Hematopoietic multipotent progenitor cell treated with erythropoietin and hydrocortisone succinate and interleukin-3 and kit ligand, for 8 days (in vitro differentiated cells): ENCODE measurements around the gene PNLIPRP1.

Experiments
- DNase-seq: peaks from one replicate; pipeline ENCODE4 v3.0.0-alpha.2; 2015

PNLIPRP1 gene

DNA sequence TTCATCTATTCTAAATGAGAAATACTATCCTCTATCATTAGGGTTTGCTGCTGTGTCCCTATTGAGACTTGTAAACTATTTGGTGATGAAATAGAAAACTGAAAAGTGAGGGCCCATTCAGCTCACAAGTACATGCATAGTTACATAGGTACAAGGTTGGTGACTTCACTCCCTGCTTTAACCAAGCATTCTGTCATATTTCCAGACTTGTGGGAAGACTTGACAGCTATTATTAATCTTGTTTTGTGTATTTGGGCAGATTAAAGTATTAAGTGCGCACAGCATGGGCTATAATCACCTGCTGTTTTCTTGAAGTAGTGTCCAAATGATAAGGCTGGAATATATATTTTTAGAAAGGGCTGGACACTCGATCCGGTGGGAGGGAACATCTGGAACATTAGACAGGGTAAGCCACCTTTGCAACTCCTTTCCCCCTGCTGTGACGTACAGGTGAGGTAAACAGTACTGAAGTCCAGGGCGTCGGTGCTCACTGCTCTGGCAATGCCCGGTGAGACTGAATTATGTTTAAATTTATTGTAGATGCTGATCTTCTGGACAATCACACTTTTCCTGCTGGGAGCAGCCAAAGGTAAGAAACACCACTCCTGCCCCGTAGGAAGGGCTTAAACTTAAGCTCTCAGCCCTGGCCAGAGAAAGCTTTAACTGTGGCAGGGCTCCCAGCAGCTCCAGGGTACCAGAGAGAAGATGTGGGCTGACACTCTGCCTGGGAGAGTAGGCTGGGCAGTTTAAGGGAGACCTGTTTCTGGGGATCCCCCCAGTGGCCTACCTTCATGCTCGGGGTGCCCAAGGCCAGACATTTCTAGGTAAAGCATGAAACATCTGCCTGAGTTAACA lies at the start of gene PNLIPRP1:
TSS of gene PNLIPRP1 (plus strand) at position 370 of the 855 bp plus-strand sequence. CDS start at position 541, 171 bp downstream.
- no peak for DNase-seq

DNA sequence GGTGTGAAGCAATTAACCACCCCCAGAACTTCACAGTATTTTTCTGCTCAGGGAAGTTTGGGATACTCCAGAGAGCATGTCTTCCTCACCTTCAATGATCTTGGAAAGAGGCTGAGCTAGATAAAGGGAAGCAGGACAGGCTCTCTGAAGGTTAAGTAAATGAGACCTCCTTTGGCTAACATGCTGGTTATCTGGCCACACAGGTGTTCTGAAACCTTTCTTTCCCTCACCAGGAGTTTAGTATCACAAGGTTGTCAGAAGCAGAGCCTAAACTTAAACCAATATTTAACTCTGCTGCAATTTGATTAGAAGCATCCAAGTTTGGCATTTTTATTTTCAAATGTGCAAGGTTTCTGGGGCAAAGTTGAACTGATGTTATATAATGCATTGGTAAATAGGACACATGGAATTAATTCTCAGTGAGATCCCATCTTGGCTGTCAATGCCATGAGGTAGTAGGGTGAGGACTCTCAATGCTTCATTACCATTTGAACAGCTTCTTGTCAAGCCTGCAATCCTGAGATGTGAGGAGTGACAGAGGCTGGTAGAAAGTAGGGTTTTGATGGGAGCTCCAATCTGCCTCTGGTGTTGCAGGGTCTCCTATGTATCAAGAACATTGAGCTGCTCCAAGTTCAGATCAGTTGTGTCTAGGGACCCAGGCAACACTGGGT lies 48.6 kb upstream of the PNLIPRP1 start:
- no peak for DNase-seq

DNA sequence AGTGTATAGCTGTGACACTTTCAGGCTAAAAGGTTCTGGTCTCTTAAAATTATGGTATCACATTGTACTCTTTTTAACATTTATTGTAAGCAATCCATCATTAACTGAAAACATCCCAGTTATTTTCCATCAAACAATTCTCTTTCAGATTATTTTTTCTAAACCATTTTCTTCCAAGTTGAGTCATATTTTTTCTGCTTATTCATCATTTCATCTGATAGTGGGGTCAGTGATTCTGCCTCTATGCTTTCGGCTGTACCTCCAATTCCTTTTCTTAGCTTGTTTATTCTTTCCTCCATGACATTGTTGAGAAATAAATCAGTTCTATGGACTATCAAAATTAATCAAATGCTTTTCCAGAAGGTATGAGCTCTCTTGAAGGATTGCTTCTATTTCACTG lies 45.6 kb upstream of the PNLIPRP1 start:
- no peak for DNase-seq

DNA sequence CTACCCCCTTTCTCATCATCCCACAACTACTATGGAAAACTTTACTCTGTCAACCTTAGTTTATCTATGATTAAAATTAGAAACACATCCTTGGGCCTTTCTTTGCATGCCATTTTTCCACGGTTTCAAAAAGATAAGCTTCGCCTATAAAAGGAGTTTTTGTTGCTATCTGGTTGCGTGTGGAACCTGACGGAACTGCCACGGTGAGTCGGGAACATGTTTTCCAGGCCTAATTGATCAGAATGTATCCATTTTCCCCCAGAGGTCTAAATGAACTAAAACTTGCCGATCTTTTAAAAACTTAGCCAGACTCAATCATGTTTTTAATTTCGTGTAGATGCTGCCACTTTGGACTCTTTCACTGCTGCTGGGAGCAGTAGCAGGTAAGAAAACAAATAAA lies 45.0 kb upstream of the PNLIPRP1 start, which contains the start of gene PNLIP:
TSS of gene PNLIP (plus strand) at position 176 of the 400 bp plus-strand sequence. CDS start at position 338, 162 bp downstream.
- no peak for DNase-seq

DNA sequence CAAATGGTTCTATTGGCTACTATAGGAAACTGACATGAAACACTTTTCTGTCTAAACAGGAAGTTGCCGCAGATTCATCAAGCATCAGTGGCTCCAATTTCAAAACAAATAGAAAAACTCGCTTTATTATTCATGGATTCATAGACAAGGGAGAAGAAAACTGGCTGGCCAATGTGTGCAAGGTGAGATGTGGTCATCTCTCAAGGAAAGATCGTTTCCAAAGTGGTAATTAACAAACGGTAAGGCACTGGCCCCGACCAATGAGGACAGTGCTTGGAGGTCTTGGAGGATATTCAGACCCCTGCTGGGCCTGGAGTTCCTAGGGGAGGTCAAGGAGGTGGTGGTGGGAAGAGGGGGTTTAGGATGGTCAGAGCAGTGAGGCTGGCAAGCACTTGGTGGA lies 42.5 kb upstream of the PNLIPRP1 start:
- no peak for DNase-seq

DNA sequence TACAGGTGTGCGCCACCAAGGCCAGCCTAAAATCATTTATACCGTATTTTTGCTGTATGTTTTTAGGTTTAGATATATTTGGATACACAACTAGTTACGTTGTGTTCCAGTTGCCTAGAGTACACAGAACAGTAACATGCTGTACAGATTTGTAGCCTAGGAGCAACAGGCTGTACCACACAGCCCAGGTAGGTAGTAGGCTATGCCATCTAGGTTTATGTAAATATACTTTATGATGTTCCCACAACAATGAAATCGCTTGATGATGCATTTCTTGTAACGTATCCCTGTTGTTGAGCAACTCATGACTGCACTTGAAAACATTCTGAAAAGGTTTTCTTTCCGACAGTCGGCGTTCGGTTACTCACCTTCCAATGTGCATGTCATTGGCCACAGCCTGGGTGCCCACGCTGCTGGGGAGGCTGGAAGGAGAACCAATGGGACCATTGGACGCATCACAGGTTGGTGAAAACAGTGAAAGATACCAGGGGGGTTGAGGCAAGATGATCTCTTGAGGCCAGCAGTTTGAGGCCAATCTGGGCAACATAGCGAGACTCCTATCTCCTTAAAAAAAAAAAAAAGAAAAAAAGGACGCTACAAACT lies 37.3 kb upstream of the PNLIPRP1 start:
- no peak for DNase-seq

DNA sequence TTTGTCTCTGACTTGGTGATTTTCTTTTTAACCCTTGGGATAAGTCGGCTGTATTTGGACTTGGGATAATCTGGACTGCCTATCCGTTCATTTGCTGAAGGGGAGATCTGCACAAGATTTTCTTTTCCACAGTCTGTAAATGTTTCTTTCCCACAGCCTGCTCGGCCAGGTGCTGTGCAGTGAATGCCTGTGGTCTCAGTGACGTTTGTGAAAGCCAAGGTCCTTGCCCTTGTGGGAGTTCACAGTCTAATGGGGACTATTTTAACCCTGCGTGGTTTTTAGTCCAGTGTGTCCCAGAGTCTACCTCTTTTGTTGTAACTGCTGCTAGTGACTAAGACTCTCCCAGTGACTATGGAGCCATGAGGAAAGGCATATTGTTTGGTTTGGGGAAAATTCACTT lies 36.1 kb upstream of the PNLIPRP1 start:
- no peak for DNase-seq

DNA sequence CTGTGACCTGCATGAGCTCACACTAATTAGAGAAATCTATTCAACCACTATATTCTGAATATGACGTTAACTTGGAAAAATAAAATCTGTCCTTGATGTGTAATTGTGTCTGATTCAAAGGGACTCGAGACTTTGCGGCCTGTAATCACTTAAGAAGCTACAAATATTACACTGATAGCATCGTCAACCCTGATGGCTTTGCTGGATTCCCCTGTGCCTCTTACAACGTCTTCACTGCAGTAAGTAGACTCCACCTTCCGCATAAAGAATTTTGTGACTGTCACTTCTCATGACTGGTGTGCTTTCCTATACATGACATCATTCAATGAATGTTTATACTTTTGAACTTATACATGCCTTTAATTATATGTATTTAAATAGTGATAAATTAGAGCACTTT lies 34.9 kb upstream of the PNLIPRP1 start:
- DNase-seq: no peak

DNA sequence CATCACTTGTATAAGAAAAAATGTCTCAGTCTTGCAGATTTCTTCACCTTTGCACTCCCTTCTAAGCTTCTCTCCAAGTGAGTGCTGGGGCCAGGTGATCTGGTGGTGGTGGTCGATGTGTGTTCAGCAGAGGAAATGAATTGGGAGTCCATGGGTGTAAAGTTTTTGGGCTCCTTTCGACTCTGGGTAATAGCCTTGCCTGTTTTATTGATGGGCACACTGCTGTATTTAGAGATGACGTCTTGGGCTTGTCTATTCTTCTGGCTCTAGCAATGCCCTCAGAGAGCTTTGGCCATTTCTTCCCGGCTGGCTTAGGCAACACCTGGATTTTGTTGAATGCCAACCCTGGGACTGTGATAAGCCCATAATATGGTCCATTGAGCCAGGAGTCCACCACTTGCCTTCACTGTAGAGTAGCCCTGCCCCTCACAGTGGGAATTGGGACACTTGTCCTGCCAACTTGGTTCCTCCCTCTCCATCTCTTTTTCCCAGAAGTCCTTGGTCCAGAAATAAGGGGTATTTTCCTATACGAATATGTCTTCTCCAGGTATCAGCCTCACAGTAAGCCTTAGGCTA lies 33.4 kb upstream of the PNLIPRP1 start:
- no peak for DNase-seq

DNA sequence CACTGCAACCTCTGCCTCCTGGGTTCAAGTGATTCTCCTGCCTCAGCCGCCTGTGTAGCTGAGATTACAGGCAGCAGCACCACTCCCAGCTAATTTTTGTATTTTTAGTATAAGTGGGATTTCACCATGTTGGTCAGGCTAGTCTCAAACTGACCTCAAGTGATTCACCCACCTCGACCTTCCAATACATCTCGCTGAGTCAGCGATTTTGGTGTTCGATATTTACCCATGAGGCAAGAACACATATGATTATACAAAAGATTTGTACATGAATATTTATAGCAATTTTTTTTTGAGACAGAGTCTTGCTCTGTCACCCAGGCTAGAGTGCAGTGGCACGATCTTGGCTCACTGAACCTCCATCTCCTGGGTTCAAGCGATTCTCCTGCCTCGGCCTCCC lies 25.2 kb upstream of the PNLIPRP1 start:
- DNase-seq: no peak

DNA sequence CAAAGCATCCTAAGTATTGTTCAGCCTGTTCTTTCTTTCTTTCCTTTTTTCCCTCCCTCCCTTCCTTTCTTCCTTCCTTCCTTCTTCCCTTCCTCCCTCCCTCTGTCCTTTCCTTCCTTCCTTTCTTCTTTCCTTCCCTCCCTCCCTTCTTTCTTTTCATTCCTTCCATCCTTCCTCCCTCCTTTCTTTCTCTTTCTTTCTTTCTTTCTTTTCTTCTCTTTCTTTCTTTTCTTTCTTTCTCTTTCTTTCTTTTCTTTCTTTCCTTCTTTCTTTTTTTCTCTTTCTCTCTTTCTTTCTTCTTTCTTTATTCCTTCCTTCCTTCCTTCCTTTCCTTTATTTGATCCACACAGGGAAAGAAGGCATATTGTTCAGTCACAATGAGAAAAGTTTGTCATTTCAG lies 23.8 kb upstream of the PNLIPRP1 start:
- no peak for DNase-seq

DNA sequence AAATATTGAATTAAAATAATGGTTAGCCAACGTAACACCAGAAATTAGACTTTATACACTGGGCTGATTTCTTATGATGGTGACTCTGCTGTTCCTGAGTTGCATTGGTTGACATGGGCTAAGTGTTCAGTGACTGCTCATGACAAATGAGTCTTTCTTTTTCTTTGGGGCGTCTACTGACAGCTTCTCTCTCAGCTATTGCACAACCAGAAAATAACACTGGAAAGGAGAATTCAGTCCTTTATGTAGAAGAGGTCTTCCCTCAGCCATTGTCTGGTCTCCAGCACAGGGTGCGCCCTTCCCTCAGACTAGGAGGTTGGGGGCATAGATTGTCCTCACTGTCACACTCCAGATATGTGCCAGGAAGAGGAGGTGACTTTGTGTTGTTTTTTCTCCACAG lies 23.4 kb upstream of the PNLIPRP1 start:
- no peak for DNase-seq

DNA sequence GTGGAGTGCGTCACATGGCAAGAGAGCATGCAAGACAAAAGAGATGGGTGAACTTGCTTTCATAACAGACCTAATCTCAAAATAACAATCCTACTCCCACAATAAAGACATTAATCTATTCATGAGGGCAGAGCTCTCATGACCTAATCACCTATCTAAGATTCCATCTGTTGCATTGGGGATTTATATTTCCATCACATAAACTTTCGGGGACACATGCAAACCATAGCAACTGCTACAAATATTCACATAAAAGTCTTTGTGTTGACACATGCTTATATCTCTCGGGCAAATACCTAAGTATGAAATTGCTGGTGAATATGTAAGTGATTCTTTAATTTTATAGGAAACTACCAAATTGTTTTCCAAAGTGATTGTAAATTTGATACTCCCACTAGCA lies 16.0 kb upstream of the PNLIPRP1 start:
- DNase-seq: no peak

DNA sequence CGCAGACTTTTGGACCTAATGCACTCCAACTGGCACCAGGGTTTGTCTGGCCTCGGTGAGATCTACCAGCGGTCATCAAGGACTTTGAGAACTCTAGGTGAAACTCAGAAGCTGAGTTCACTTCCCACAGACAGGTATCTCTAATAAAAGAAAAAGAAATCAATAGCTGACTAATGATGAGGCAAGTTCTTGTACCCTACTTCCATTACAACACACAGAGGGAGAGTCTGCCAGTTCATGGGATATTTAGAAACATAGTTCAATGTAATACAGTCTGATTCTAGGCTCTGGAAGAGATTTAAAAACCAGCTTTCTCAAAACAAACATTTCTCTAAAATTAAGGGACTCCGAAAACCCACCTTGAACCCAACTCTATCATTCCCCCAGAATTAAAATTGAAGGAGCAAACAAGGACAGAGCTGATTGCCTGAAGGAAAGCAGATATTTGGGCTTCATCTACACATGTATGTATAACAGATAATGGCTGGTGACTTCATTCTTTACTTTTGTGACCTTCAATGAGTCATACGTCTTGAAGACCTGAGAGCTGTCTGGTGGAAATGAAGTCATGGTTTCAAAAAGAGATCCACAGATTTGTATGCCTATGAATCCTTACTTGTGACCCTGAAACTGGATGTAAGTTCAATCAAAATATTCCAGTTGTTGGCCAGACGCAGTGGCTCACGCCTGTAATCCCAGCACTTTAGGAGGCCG lies 2.7 kb upstream of the PNLIPRP1 start:
- DNase-seq: no peak

DNA sequence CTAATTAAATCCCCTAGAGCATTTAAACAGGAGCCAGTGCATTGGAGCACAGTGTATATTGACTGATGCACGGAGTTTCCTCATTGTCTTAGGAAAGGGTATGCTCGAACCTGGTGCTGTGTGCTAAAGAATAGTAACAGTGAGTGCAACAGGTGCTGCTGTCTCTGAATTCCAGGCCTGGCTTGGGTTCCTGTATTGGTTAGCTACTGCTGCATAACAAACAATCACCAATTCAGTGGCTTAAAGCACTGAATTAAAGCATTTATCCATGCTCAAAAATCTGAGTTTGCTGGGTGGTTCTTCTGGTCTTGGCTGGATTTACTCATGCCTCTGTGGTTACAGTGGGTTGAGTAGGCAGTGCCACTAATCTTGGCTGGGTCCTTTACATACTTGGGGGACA lies 1.8 kb upstream of the PNLIPRP1 start:
- no peak for DNase-seq

DNA sequence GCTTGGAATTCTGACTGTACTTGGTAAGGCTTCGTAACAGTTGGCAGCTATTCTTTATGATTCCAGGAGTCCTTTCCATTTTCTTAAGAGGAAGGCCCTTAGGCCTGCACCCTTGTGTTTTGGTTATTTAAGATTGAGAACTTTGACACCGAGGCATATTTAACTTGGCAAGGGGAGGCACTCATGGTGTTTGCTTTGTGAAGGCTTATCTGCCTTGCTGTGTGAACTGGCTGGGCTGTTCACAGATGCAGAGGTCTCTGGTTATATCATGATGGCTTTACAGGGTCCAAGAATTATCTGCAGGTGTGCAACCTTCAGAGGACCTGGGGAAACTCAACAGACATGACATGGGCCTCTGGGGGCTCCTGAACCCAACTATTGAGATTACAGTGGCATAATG lies 833 bp upstream of the PNLIPRP1 start:
- DNase-seq: no peak

DNA sequence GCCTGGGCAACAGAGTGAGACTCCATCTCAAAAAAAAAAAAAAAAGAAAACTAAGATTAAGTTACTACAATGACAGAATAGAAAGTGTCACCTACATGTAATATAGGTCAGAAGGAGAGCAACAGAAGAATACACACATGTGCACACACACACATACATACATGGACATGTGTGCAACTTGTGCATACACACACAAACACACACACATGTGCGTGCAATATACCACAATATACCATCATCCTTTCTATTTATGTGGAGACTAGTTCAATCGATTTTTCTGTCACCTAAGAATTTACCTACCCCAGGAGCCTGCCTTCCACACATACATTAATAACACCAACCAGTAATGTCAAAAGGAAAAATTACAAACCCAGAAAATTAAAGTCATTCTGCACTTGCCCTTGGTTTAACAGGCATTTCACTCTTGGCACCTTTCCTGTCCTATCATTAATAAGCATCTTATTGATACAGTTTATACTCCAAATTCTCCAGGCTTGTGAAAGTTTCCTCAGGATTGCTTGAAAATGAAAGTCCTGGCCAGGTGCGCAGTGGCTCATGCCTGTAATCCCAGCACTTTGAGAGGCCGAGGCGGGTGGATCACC lies 2.5 kb downstream of the PNLIPRP1 start:
- DNase-seq: no peak

DNA sequence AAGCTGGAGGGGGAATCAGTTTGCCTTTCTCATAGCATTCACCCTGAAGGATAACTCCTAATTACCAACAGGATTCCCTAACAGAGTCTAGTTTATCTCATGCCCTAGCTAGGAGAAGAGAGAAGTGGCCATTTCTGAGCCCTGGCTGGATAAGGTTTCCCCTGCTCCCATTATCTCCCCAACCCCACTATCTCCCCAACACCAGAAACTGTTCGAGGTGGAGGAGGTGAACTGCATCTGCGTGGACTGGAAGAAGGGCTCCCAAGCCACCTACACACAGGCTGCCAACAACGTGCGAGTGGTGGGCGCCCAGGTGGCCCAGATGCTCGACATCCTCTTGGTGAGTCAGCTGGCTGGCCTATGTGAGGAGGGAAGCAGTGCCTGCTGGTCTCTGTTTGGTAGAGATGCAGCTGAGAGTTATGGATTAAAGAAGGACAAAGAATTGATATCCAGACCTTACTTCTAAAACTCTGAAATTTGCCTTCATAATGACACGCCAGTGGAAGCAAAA lies 3.8 kb downstream of the PNLIPRP1 start:
- DNase-seq: no peak

DNA sequence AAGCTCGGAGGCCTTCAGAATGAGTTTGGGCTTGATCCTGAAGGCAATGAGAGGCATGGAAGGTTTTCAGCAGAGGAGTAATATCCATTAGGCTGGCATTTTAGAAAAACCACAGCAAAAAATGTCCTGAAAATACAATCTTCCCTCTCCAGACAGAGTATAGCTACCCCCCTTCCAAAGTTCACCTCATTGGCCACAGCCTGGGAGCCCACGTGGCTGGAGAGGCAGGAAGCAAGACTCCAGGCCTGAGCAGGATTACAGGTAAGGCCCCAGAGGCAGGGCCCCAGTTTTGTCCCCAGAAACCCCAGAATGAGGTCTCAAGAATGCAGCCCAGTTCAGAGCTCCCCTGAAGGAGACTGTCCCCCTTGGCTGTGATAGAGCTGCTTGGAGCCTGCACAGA lies 5.3 kb downstream of the PNLIPRP1 start:
- DNase-seq: no peak

DNA sequence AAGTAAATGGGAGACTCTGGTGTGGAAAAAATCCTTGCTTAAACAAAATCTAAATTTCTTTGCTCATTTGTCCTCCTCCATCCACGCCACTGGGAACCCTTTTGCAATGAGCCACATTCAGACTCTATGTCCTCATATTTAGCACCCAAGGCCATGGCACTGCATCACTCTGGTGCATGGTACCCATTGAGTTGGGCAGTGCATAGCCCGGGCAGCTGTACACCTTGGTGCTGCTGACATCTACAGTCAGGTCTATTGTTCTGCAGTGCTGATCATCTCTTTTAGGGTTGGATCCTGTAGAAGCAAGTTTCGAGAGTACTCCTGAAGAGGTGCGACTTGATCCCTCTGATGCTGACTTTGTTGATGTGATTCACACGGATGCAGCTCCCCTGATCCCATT lies 6.8 kb downstream of the PNLIPRP1 start:
- DNase-seq: no peak

DNA sequence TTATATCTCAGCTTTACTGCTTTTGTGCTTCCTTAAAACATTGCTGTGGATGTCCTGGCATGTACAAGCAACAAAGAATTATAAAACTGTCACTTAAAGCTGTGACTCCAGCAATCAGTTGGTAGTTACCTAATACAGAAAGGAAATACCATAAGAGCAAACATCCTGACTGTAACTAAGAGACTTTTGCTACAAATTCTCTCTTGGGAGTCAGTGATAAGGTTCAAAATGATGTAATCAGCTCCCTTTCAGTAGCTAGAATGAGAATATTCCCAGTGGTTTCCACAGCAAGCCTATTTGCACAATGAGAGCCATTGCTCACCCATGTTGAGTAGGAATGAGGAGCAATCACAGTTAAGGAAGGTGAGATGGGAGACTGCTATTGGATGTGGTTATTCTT lies 7.6 kb downstream of the PNLIPRP1 start:
- DNase-seq: no peak

DNA sequence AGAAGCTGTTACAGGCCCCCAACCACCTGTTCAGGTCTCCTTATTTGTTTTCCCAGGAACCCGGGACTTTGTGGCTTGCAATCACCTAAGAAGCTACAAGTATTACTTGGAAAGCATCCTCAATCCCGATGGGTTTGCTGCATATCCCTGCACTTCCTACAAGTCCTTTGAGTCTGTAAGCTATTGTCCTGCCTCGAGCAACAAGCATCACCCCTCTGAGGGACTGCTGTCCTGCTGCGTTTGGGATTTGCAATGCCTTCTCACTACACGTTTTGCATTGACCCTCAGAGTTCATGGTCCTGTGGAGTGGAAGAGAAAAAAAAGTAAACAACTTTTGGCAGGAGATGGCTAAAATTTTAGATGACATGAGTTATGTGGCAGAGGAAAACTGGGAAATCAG lies 9.2 kb downstream of the PNLIPRP1 start:
- DNase-seq: no peak
